Limb (tissue), 2 donors: ENCODE data around the gene RHD.
"Not testable (repeated sequence)": the region's sequence is repeated elsewhere in the genome, so short reads cannot be mapped to it uniquely, and the experiment has no call there.

Source experiments
- DNase-seq, 2 donors: peaks; one replicate each; pipeline ENCODE4 v3.0.0-alpha.2; 2016; ENCODE audit errors: extremely low spot score in 2 of 2

The RHD gene

GRCh38 chr1:25256578-25256965 lies 15.7 kb upstream of the RHD start:
- DNase-seq: no peak

- DNase-seq: no peak
Measured at GRCh38 chr1:25257196-25257595, 15.1 kb upstream of the RHD start.

- DNase-seq: not testable (repeated sequence)
Measured at GRCh38 chr1:25259813-25260212, 12.5 kb upstream of the RHD start.

GRCh38 chr1:25260336-25260735 lies 12.0 kb upstream of the RHD start:
- not testable (repeated sequence) for DNase-seq

GRCh38 chr1:25266554-25267287 lies 5.6 kb upstream of the RHD start:
- not testable (repeated sequence) for DNase-seq

- DNase-seq: peak; percentile 24 to 88
Measured at GRCh38 chr1:25267288-25268142, 4.8 kb upstream of the RHD start.

- not testable (repeated sequence) for DNase-seq
Measured at GRCh38 chr1:25268143-25268760, 4.1 kb upstream of the RHD start.

GRCh38 chr1:25275648-25276047 lies 3.3 kb downstream of the RHD start:
- DNase-seq: not testable (repeated sequence)

GRCh38 chr1:25277295-25277694 lies 5.0 kb downstream of the RHD start:
- not testable (repeated sequence) for DNase-seq

GRCh38 chr1:25278358-25278757 lies 6.0 kb downstream of the RHD start:
- DNase-seq: not testable (repeated sequence)

- not testable (repeated sequence) for DNase-seq
Measured at GRCh38 chr1:25278790-25279189, 6.5 kb downstream of the RHD start.

- DNase-seq: not testable (repeated sequence)
Measured at GRCh38 chr1:25279693-25280111, 7.4 kb downstream of the RHD start.

- DNase-seq: not testable (repeated sequence)
Measured at GRCh38 chr1:25285862-25286261, 13.6 kb downstream of the RHD start.

GRCh38 chr1:25287164-25287563 lies 14.9 kb downstream of the RHD start:
- DNase-seq: peak in 1 of 2 donors; percentile 27

- DNase-seq: not testable (repeated sequence)
Measured at GRCh38 chr1:25288573-25289101, 16.3 kb downstream of the RHD start.

GRCh38 chr1:25290043-25290442 lies 17.7 kb downstream of the RHD start:
- DNase-seq: not testable (repeated sequence)

GRCh38 chr1:25293426-25293825 lies 21.1 kb downstream of the RHD start:
- DNase-seq: not testable (repeated sequence)

GRCh38 chr1:25294889-25295826 lies 22.8 kb downstream of the RHD start:
- DNase-seq: not testable (repeated sequence)

- DNase-seq: not testable (repeated sequence)
Measured at GRCh38 chr1:25296501-25296900, 24.2 kb downstream of the RHD start.

GRCh38 chr1:25300729-25301128 lies 28.4 kb downstream of the RHD start:
- not testable (repeated sequence) for DNase-seq

GRCh38 chr1:25302330-25302729 lies 30.0 kb downstream of the RHD start:
- not testable (repeated sequence) for DNase-seq
